CD14-positive monocyte (primary cell): ENCODE measurements around the gene RCAN2. TPM values are rescaled to one million over a fixed set of nuclear protein-coding genes. Genes with fewer than 3 reads are reported as not detected.

Source experiments
- DNase-seq, 3 donors: peaks; one replicate each; pipeline ENCODE4 v3.0.0-alpha.2; 2011 to 2022
- H2AFZ ChIP-seq: 2 replicates; pipeline ENCODE4 v1.6.0; 2012; ENCODE audit warnings: mild to moderate bottlenecking, low read depth, low read length, inconsistent platforms; ENCODE audit not compliant: insufficient read depth, poor library complexity, severe bottlenecking
- H3K27ac ChIP-seq, 2 donors: 1 replicate in 1 of 2; 2 replicates in 1 of 2; pipeline ENCODE4 v1.5.1; 2012 to 2013; ENCODE audit warnings: low read length in 2 of 2, control low read depth in 1 of 2, inconsistent platforms in 1 of 2, low read depth in 1 of 2, mild to moderate bottlenecking in 1 of 2
- H3K27me3 ChIP-seq, 2 donors: one replicate each; pipeline versions ENCODE4 v1.6.0 to v1.6.1; 2011 to 2013; ENCODE audit warnings: low read length in 2 of 2; ENCODE audit not compliant: control insufficient read depth in 2 of 2, insufficient read depth in 2 of 2
- H3K36me3 ChIP-seq, 2 donors: replicated peaks in 1 of 2; 1 replicate in 1 of 2; 2 replicates in 1 of 2; pipeline versions ENCODE4 v1.5.1 to v1.6.1; 2012 to 2013; ENCODE audit warnings: low read length in 2 of 2, control low read depth in 1 of 2, inconsistent platforms in 1 of 2, mild to moderate bottlenecking in 1 of 2; ENCODE audit not compliant: insufficient read depth in 2 of 2, control insufficient read depth in 1 of 2
- H3K4me1 ChIP-seq, 2 donors: 1 replicate in 1 of 2; 2 replicates in 1 of 2; pipeline versions ENCODE4 v1.5.1 to v1.6.1; 2012 to 2013; ENCODE audit warnings: low read length in 2 of 2, control low read depth in 1 of 2, inconsistent platforms in 1 of 2, mild to moderate bottlenecking in 1 of 2, moderate library complexity in 1 of 2; ENCODE audit not compliant: insufficient read depth in 2 of 2, control insufficient read depth in 1 of 2
- H3K4me2 ChIP-seq: replicated peaks from 2 replicates; pipeline ENCODE3; 2012; ENCODE audit warnings: low read length, moderate library complexity, mild to moderate bottlenecking; ENCODE audit not compliant: poor library complexity, severe bottlenecking; ENCODE audit errors: extremely low read depth
- H3K4me3 ChIP-seq, 3 experiments: fragments of 200-600 bp in 1 of 3; sonication (generic) in 1 of 3; replicated peaks in 1 of 3; 1 replicate in 2 of 3; 2 replicates in 1 of 3; pipeline ENCODE4 v1.5.1; 2011 to 2013; ENCODE audit warnings: low read length in 3 of 3, mild to moderate bottlenecking in 3 of 3, control low read depth in 2 of 3, low read depth in 2 of 3, inconsistent platforms in 1 of 3, moderate library complexity in 1 of 3
- H3K79me2 ChIP-seq: 2 replicates; pipeline ENCODE4 v1.6.0; 2012; ENCODE audit warnings: mild to moderate bottlenecking, control low read depth, inconsistent platforms, low read length, moderate library complexity; ENCODE audit not compliant: insufficient read depth
- H3K9ac ChIP-seq: 2 replicates; pipeline ENCODE4 v1.6.0; 2017; ENCODE audit warnings: low read length, mild to moderate bottlenecking; ENCODE audit not compliant: insufficient read depth, poor library complexity, severe bottlenecking
- H3K9me3 ChIP-seq, 2 donors: replicated peaks in 1 of 2; 1 replicate in 1 of 2; 2 replicates in 1 of 2; pipeline versions ENCODE4 v1.5.1 to v1.6.1; 2012 to 2013; ENCODE audit warnings: low read length in 2 of 2, control low read depth in 1 of 2; ENCODE audit not compliant: control insufficient read depth in 1 of 2, insufficient read depth in 1 of 2
- H4K20me1 ChIP-seq: 2 replicates; pipeline ENCODE4 v1.6.0; 2012; ENCODE audit warnings: mild to moderate bottlenecking, low read length, control low read depth, moderate library complexity; ENCODE audit not compliant: insufficient read depth
- H3K27ac Mint-ChIP-seq, 7 donors: one replicate each; pipeline ENCODE4 v1.8.0; 2020; ENCODE audit warnings: mild to moderate bottlenecking in 7 of 7, mixed read lengths in 7 of 7, moderate library complexity in 6 of 7, inconsistent platforms in 2 of 7
- H3K27me3 Mint-ChIP-seq, 3 donors: one replicate each; pipeline ENCODE4 v1.8.0; 2021 to 2022; ENCODE audit warnings: low read depth in 3 of 3, mild to moderate bottlenecking in 3 of 3, mixed read lengths in 3 of 3, moderate library complexity in 3 of 3, inconsistent platforms in 1 of 3
- H3K36me3 Mint-ChIP-seq, 2 donors: one replicate each; pipeline ENCODE4 v1.8.0; 2020; ENCODE audit warnings: mixed read lengths in 2 of 2, inconsistent platforms in 1 of 2, mild to moderate bottlenecking in 1 of 2
- H3K4me1 Mint-ChIP-seq: one replicate; pipeline ENCODE4 v1.8.0; 2020; ENCODE audit warnings: mild to moderate bottlenecking, mixed read lengths
- H3K4me3 Mint-ChIP-seq, 2 donors: one replicate each; pipeline ENCODE4 v1.8.0; 2020; ENCODE audit warnings: mild to moderate bottlenecking in 2 of 2, mixed read lengths in 2 of 2, moderate library complexity in 1 of 2
- H3K9me3 Mint-ChIP-seq, 7 donors: one replicate each; pipeline ENCODE4 v1.8.0; 2020 to 2022; ENCODE audit warnings: mixed read lengths in 7 of 7, mild to moderate bottlenecking in 6 of 7, moderate library complexity in 6 of 7, inconsistent platforms in 2 of 7
- WGBS: methylation state at CpG from one replicate; pipeline ENCODE4 v1.1.5; 2013; ENCODE audit warnings: missing lambda C conversion rate; ENCODE audit not compliant: insufficient coverage; 5-methylcytosine and 5-hydroxymethylcytosine counted together
- intact Hi-C, 2 donors: fragments of 100-400 bp; cut with micrococcal nuclease; formaldehyde crosslinking; loops; one replicate each; pipeline versions ENCODE4 v1.15.0 to v1.15.1; 2023
- polyA plus RNA-seq, 3 donors: library from polyadenylated mRNA; depleted of rRNA in 1 of 3; unstranded in 2 of 3; stranded (reverse) in 1 of 3; fragments of 300-500 nt in 2 of 3; fragments of >200 nt in 1 of 3; fragmentation: Illumina TruSeq in 2 of 3; gene quantifications; 1 replicate in 2 of 3; 2 replicates in 1 of 3; pipeline ENCODE4 v1.2.3, GENCODE V29; 2012 to 2021
- TF ChIP-seq, protein P1 (sequence below): fragments of 200-600 bp; IDR thresholded peaks from one replicate; pipeline ENCODE4 v1.8.0; 2022; ENCODE audit warnings: antibody characterized with exemption, mild to moderate bottlenecking

Gene RCAN2
- polyA plus RNA-seq, 3 donors: not detected

DNA sequence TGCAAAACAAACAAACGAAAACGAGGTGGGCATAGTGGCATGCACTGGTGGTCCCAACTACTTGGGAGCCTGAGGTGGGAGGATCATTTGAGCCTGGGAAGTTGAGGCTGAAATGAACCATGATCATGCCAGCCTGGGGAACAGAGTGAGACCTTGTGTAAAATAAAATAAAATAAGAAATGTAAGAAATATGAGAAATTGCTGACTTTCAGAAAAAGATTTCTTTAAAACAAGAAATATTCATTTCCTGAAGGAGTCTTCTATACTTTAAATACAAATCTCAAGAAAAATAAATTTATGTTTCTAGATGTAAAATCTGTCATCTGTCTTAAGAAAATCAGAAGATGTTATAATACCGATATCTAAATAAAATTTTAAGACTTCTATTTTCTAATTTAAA lies 223.7 kb downstream of the RCAN2 start:
- H3K36me3 ChIP-seq: no peaks in the 10 kb centered on the region
- no peak overlapping the region for H3K27ac ChIP-seq
- H3K27me3 Mint-ChIP-seq: peaks cover 0 to 2% (median 0%) of the 10 kb centered on the region in 3 donors
- no peak overlapping the region for H3K9ac ChIP-seq
- H3K4me3 Mint-ChIP-seq: peak overlapping the region in 1 of 2 donors; percentile 20
- H3K27ac Mint-ChIP-seq: no peak overlapping the region
- H3K27me3 ChIP-seq: no peaks in the 10 kb centered on the region
- no peak overlapping the region for H3K4me3 ChIP-seq
- no peak overlapping the region for H3K4me2 ChIP-seq
- DNase-seq: no peak
- TF ChIP-seq, protein P1, sequence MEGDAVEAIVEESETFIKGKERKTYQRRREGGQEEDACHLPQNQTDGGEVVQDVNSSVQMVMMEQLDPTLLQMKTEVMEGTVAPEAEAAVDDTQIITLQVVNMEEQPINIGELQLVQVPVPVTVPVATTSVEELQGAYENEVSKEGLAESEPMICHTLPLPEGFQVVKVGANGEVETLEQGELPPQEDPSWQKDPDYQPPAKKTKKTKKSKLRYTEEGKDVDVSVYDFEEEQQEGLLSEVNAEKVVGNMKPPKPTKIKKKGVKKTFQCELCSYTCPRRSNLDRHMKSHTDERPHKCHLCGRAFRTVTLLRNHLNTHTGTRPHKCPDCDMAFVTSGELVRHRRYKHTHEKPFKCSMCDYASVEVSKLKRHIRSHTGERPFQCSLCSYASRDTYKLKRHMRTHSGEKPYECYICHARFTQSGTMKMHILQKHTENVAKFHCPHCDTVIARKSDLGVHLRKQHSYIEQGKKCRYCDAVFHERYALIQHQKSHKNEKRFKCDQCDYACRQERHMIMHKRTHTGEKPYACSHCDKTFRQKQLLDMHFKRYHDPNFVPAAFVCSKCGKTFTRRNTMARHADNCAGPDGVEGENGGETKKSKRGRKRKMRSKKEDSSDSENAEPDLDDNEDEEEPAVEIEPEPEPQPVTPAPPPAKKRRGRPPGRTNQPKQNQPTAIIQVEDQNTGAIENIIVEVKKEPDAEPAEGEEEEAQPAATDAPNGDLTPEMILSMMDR: no peak
- intact Hi-C loops: no loop called here
- H3K9me3 ChIP-seq: no peaks in the 10 kb centered on the region
- no peaks in the 10 kb centered on the region for H3K36me3 Mint-ChIP-seq
- H3K9me3 Mint-ChIP-seq: peaks cover 0 to 2% (median 0%) of the 10 kb centered on the region in 7 donors
- H3K4me1 ChIP-seq: no peaks in the 10 kb centered on the region
- no CpG with 5 or more reads among the region's 3 CpGs for WGBS
- H3K79me2 ChIP-seq: no peaks in the 10 kb centered on the region
- H2AFZ ChIP-seq: no peak overlapping the region
- H3K4me1 Mint-ChIP-seq: no peaks in the 10 kb centered on the region
- H4K20me1 ChIP-seq: no peaks in the 10 kb centered on the region

DNA sequence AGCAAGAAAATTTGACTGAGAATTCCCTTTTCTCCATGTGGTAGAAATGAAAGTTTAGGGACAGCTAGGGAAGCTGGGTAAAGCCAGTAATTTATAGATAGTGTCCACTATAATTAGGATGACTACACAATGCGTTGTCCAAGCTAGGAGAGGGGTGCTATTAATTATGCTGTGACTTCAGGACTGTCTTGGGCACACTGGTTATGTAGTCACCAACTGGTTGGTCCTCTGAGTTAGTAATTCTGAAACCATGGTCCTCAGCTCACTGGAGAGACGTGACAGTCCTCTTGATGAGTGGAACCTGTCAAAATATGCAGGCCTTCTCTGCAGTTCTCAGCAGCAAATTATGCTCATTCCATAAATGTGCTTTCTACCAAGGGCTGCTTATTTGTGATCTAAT lies 225.9 kb downstream of the RCAN2 start:
- WGBS: 93% methylated on average over 2 of the region's 2 CpGs
- intact Hi-C loops: no loop called here
- Histone ChIP-seq H3K9me3 (no peaks in the 10 kb centered on the region), H4K20me1 (no peaks in the 10 kb centered on the region), H3K79me2 (no peaks in the 10 kb centered on the region), H2AFZ (no peak overlapping the region), H3K4me2 (no peak overlapping the region), H3K4me3 (no peak overlapping the region), H3K36me3 (no peaks in the 10 kb centered on the region), H3K4me1 (no peaks in the 10 kb centered on the region), H3K27me3 (no peaks in the 10 kb centered on the region), H3K27ac (no peak overlapping the region), H3K9ac (no peak overlapping the region)
- no peak overlapping the region for H3K27ac Mint-ChIP-seq
- no peak overlapping the region for H3K4me3 Mint-ChIP-seq
- peaks cover 0 to 2% (median 0%) of the 10 kb centered on the region in 7 donors for H3K9me3 Mint-ChIP-seq
- H3K4me1 Mint-ChIP-seq: no peaks in the 10 kb centered on the region
- no peaks in the 10 kb centered on the region for H3K36me3 Mint-ChIP-seq
- peaks cover 0 to 2% (median 0%) of the 10 kb centered on the region in 3 donors for H3K27me3 Mint-ChIP-seq
- TF ChIP-seq, protein P1: no peak
- no peak for DNase-seq
